ENCODE data around the gene ATG9B. TPM values are rescaled to one million over a fixed set of nuclear protein-coding genes. Genes with fewer than 3 reads are reported as not detected.

The ATG9B gene
- total RNA-seq, 2 donors from 2014 or later = not detected

DNA sequence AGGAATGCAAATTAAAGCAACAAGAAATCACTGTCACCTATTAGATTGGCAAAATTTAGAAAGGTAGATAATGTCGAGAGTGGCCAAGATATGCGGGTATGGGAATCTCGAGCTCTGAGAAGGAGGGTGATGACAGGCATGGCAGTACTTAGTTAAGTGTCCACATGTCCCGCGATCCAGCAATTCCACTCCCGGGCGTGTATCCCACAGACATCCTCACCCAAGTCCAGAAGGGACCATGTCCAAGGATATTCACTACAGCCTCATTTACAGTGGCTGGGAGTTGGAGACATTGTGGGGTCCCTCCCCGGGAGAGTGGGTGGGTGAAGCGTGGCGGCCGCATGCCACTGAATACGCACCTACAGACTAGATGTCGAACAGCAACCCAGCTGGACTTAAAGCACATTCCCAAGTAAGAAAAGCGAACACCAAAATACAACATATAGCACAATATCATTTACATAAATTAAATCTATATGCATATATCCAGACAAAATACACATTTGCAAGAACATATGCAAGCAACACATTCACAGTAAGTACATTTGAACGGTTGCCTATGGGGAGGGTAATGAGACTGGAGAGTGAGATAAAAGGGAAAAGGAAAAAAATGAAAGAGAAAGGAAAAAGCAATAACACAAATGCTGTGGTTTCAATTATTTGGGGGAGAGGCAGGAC lies 56.1 kb downstream of the ATG9B start:
- no peaks in the 10 kb centered on the region for H3K27me3 ChIP-seq
- WGBS, 2 donors = 76 to 82% methylated on average over 15 of the region's 15 CpGs
- intact Hi-C loops (cut with DNase I) = no loop called here
- H3K9me3 ChIP-seq = no peaks in the 10 kb centered on the region
- no peak overlapping the region for H3K27ac ChIP-seq
- H3K4me3 ChIP-seq = no peak overlapping the region
- ATAC-seq (no peak), DNase-seq (no peak)
- H3K4me1 ChIP-seq = no peaks in the 10 kb centered on the region
- no peaks in the 10 kb centered on the region for H3K36me3 ChIP-seq (replicated peaks in 1 of 2; ENCODE audit: insufficient read depth in 1 of 2, low read depth in 2 of 2)
- TF ChIP-seq CTCF (IDR thresholded peaks at IDR 0.05) (no peak), POLR2A (IDR thresholded peaks at IDR 0.05) (no peak)

- H3K27ac ChIP-seq = no peak overlapping the region
- ATAC-seq (no peak), DNase-seq (no peak)
- no peaks in the 10 kb centered on the region for H3K36me3 ChIP-seq (replicated peaks in 1 of 2; ENCODE audit: insufficient read depth in 1 of 2, low read depth in 2 of 2)
- no peak for TF ChIP-seq CTCF (IDR thresholded peaks at IDR 0.05)
- TF ChIP-seq POLR2A (IDR thresholded peaks at IDR 0.05) = no peak
- no peaks in the 10 kb centered on the region for H3K27me3 ChIP-seq
- 35 to 56% methylated on average over 6 of the region's 6 CpGs for WGBS, 2 donors
- peaks cover 4% of the 10 kb centered on the region for H3K4me1 ChIP-seq
- intact Hi-C loops (cut with DNase I) = no loop called here
- H3K9me3 ChIP-seq = no peaks in the 10 kb centered on the region
- no peak overlapping the region for H3K4me3 ChIP-seq
Observed at GRCh38 chr7:150967349-150967748, 56.9 kb downstream of the ATG9B start.

GRCh38 chr7:150966002-150966401 lies 58.3 kb downstream of the ATG9B start:
- Histone ChIP-seq H3K4me1 (peaks cover 4% of the 10 kb centered on the region), H3K9me3 (no peaks in the 10 kb centered on the region), H3K27me3 (no peaks in the 10 kb centered on the region), H3K4me3 (no peak overlapping the region), H3K36me3 (replicated peaks in 1 of 2; ENCODE audit: insufficient read depth in 1 of 2, low read depth in 2 of 2) (no peaks in the 10 kb centered on the region), H3K27ac (no peak overlapping the region)
- intact Hi-C loops (cut with DNase I) = no loop called here
- WGBS, 2 donors = 94% methylated on average over 1 of the region's 1 CpG; no CpG with 5 or more reads in 1 of the 2 donors
- no peak for DNase-seq
- no peak for ATAC-seq
- TF ChIP-seq POLR2A (IDR thresholded peaks at IDR 0.05) (no peak), CTCF (IDR thresholded peaks at IDR 0.05) (no peak)

DNA sequence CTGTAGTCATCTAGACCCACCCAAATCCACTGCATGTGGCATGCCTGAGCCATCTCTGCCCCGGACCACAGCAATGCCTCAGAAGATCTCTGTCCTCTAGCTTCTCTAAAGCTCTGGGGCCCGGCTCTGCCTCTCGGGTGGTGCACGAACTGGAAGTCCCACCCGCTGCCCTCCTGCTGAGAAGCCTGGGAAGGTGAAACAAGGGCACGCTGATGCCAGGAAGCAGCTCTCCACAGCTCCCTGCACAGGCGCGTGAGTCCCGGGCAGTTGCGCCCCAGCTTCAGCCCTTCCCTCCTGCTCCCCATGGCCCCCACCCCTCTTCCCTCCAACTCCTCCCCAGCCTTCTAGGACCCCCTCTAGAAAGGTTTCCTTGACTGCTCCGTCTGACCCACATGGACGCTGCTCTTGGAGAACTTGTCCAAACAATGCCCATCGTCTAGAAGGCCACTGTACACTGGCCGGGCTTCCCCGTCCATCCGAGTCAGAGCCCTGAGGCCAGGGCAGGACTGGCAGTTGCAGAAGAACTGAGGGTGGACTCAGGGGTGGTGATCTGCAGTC lies 58.9 kb downstream of the ATG9B start:
- TF ChIP-seq CTCF (IDR thresholded peaks at IDR 0.05) = no peak
- TF ChIP-seq POLR2A (IDR thresholded peaks at IDR 0.05) = no peak
- intact Hi-C loops (cut with DNase I) = no loop called here
- ATAC-seq (no peak), DNase-seq (no peak)
- no peaks in the 10 kb centered on the region for H3K9me3 ChIP-seq
- H3K27ac ChIP-seq = no peak overlapping the region
- peaks cover 4% of the 10 kb centered on the region for H3K4me1 ChIP-seq
- 59 to 68% methylated on average over 11 to 16 of the region's 16 CpGs for WGBS, 2 donors
- H3K27me3 ChIP-seq = no peaks in the 10 kb centered on the region
- no peaks in the 10 kb centered on the region for H3K36me3 ChIP-seq (replicated peaks in 1 of 2; ENCODE audit: insufficient read depth in 1 of 2, low read depth in 2 of 2)
- H3K4me3 ChIP-seq = no peak overlapping the region

Other genes starting within 250 kb of the ATG9B start
- gene TMEM176B, start 224.1 kb downstream of the ATG9B start, total RNA-seq = 10 to 100 TPM; 32.9 to 36.3 TPM
- gene TMEM176A, start 223.7 kb downstream of the ATG9B start, total RNA-seq = 10 to 100 TPM in 1 of 2 donors, 1 to 10 TPM in 1; 7.6 to 27.5 TPM
- gene AOC1, start 172.0 kb downstream of the ATG9B start, total RNA-seq = 1 to 10 TPM in 1 of 2 donors, not detected in 1; 1.6 TPM
- gene KCNH2, start 46.2 kb downstream of the ATG9B start, total RNA-seq = 1 to 10 TPM; 3.6 to 5.3 TPM
- 1 to 10 TPM; 4.9 to 7.6 TPM for gene NOS3, start 33.5 kb downstream of the ATG9B start, total RNA-seq
- gene ABCB8, start 4.0 kb upstream of the ATG9B start, total RNA-seq = 10 to 100 TPM in 1 of 2 donors, 1 to 10 TPM in 1; 8.8 to 39.6 TPM
- 1 to 10 TPM in 1 of 2 donors, under 1 TPM in 1; 0.78 to 1.3 TPM for gene ASIC3, start 24.0 kb upstream of the ATG9B start, total RNA-seq
- gene CDK5, start 33.4 kb upstream of the ATG9B start, total RNA-seq = 1 to 10 TPM; 2.3 to 6.3 TPM
- 100 to 1,000 TPM in 1 of 2 donors, 10 to 100 TPM in 1; 50.1 to 147 TPM for gene SLC4A2, start 35.1 kb upstream of the ATG9B start, total RNA-seq
- gene FASTK, start 56.3 kb upstream of the ATG9B start, total RNA-seq = 100 to 1,000 TPM in 1 of 2 donors, 10 to 100 TPM in 1; 60.7 to 201 TPM
- 10 to 100 TPM; 34.9 to 54.2 TPM for gene TMUB1, start 59.0 kb upstream of the ATG9B start, total RNA-seq
- gene AGAP3, start 62.0 kb upstream of the ATG9B start, total RNA-seq = 100 to 1,000 TPM in 1 of 2 donors, 10 to 100 TPM in 1; 45.4 to 104 TPM
- gene GBX1, start 143.2 kb upstream of the ATG9B start, total RNA-seq = not detected
- not detected for gene ASB10, start 162.8 kb upstream of the ATG9B start, total RNA-seq
- gene H2BK1, start 186.0 kb upstream of the ATG9B start, total RNA-seq = not detected
- gene ABCF2, start 202.7 kb upstream of the ATG9B start, total RNA-seq = 10 to 100 TPM; 11.9 to 13.5 TPM
- gene CHPF2, start 208.0 kb upstream of the ATG9B start, total RNA-seq = 10 to 100 TPM; 24.4 to 52.1 TPM
- 10 to 100 TPM; 22.3 to 37.2 TPM for gene SMARCD3, start 224.2 kb upstream of the ATG9B start, total RNA-seq

Data from body of pancreas (tissue), 4 donors.